Measurements from ENCODE around the gene DNM2.
"Not testable (repeated sequence)": the region's sequence is repeated elsewhere in the genome, so short reads cannot be mapped to it uniquely, and the experiment has no call there.

DNM2 gene

GRCh38 chr19:10717356-10718204 lies at the start of gene DNM2:
TSS of gene DNM2 (plus strand) at chr19:10718079. CDS start at chr19:10718243, 164 bp downstream.
- DNase-seq = peak; percentile 100

GRCh38 chr19:10669246-10669645 lies 48.6 kb upstream of the DNM2 start:
- no peak for DNase-seq

GRCh38 chr19:10670182-10670581 lies 47.7 kb upstream of the DNM2 start:
- DNase-seq = no peak

- no peak for DNase-seq
These were observed 46.7 kb upstream of the DNM2 start for GRCh38 chr19:10670876-10671804.

- not testable (repeated sequence) for DNase-seq
These were observed 46.0 kb upstream of the DNM2 start for GRCh38 chr19:10671922-10672321.

GRCh38 chr19:10675214-10675613 lies 42.7 kb upstream of the DNM2 start:
- DNase-seq = not testable (repeated sequence)

GRCh38 chr19:10677751-10678150 lies 40.1 kb upstream of the DNM2 start:
- no peak for DNase-seq

GRCh38 chr19:10678813-10679212 lies 39.1 kb upstream of the DNM2 start:
- DNase-seq = no peak

GRCh38 chr19:10679743-10680142 lies 38.1 kb upstream of the DNM2 start:
- no peak for DNase-seq

GRCh38 chr19:10680545-10681135 lies 37.2 kb upstream of the DNM2 start:
- DNase-seq = no peak

- DNase-seq = no peak
These were observed 36.2 kb upstream of the DNM2 start for GRCh38 chr19:10681658-10682057.

GRCh38 chr19:10682397-10683063 lies 35.3 kb upstream of the DNM2 start:
- DNase-seq = no peak

GRCh38 chr19:10683064-10683426 lies 34.8 kb upstream of the DNM2 start:
- DNase-seq = no peak

GRCh38 chr19:10683582-10683981 lies 34.3 kb upstream of the DNM2 start:
- DNase-seq = no peak

- no peak for DNase-seq
These were observed 32.7 kb upstream of the DNM2 start for GRCh38 chr19:10685210-10685609.

- DNase-seq = no peak
These were observed 31.7 kb upstream of the DNM2 start for GRCh38 chr19:10686193-10686592.

GRCh38 chr19:10686661-10687517 lies 31.0 kb upstream of the DNM2 start:
- no peak for DNase-seq

- DNase-seq = no peak
These were observed 30.2 kb upstream of the DNM2 start for GRCh38 chr19:10687518-10688288.

- DNase-seq = no peak
These were observed 29.2 kb upstream of the DNM2 start for GRCh38 chr19:10688545-10689280.

GRCh38 chr19:10690341-10690781 lies 27.5 kb upstream of the DNM2 start:
- DNase-seq = no peak
